ENCODE results near the gene DPP10.
"Not testable (repeated sequence)": the region's sequence is repeated elsewhere in the genome, so short reads cannot be mapped to it uniquely, and the experiment has no call there.

The DPP10 gene

GRCh38 chr2:114517580-114517979 is 75.1 kb downstream of the DPP10 start:
- DNase-seq, result no peak

- DNase-seq, result no peak
Measured at GRCh38 chr2:114518738-114519137, 76.3 kb downstream of the DPP10 start.

- not testable (repeated sequence) for DNase-seq
Measured at GRCh38 chr2:114522612-114523011, 80.2 kb downstream of the DPP10 start.

- DNase-seq, result no peak
Measured at GRCh38 chr2:114525955-114526354, 83.5 kb downstream of the DPP10 start.

- no peak for DNase-seq
Measured at GRCh38 chr2:114526841-114527240, 84.4 kb downstream of the DPP10 start.

- DNase-seq, result no peak
Measured at GRCh38 chr2:114527330-114527983, 85.0 kb downstream of the DPP10 start.

- no peak for DNase-seq
Measured at GRCh38 chr2:114534116-114535084, 92.0 kb downstream of the DPP10 start.

GRCh38 chr2:114537777-114538176 is 95.3 kb downstream of the DPP10 start:
- DNase-seq, result no peak

GRCh38 chr2:114542695-114543094 is 100.3 kb downstream of the DPP10 start:
- DNase-seq, result no peak

- no peak for DNase-seq
Measured at GRCh38 chr2:114543236-114543766, 100.9 kb downstream of the DPP10 start.

- no peak for DNase-seq
Measured at GRCh38 chr2:114545052-114545451, 102.6 kb downstream of the DPP10 start.

GRCh38 chr2:114546531-114546930 is 104.1 kb downstream of the DPP10 start:
- no peak for DNase-seq

GRCh38 chr2:114548151-114548550 is 105.7 kb downstream of the DPP10 start:
- DNase-seq, result no peak

GRCh38 chr2:114550364-114550763 is 107.9 kb downstream of the DPP10 start:
- no peak for DNase-seq

- peak; percentile 12 for DNase-seq
Measured at GRCh38 chr2:114550895-114551793, 108.7 kb downstream of the DPP10 start.

GRCh38 chr2:114553027-114553426 is 110.6 kb downstream of the DPP10 start:
- DNase-seq, result no peak

GRCh38 chr2:114569166-114569565 is 126.7 kb downstream of the DPP10 start:
- DNase-seq, result no peak

GRCh38 chr2:114577657-114578056 is 135.2 kb downstream of the DPP10 start:
- no peak for DNase-seq

- DNase-seq, result no peak
Measured at GRCh38 chr2:114579542-114579941, 137.1 kb downstream of the DPP10 start.

- no peak for DNase-seq
Measured at GRCh38 chr2:114580691-114581090, 138.2 kb downstream of the DPP10 start.

- DNase-seq, result no peak
Measured at GRCh38 chr2:114598329-114598728, 155.9 kb downstream of the DPP10 start.

- DNase-seq, result no peak
Measured at GRCh38 chr2:114609203-114609602, 166.8 kb downstream of the DPP10 start.

GRCh38 chr2:114609801-114610200 is 167.4 kb downstream of the DPP10 start:
- peak; percentile 9 for DNase-seq
